Measurements from ENCODE around the gene KLHL13. TPM values are rescaled to one million over a fixed set of nuclear protein-coding genes. Genes with fewer than 3 reads are reported as not detected.

KLHL13 gene
- total RNA-seq, 3 donors from 2014 or later = 1.6 to 21.3 (median 20.2) TPM

DNA sequence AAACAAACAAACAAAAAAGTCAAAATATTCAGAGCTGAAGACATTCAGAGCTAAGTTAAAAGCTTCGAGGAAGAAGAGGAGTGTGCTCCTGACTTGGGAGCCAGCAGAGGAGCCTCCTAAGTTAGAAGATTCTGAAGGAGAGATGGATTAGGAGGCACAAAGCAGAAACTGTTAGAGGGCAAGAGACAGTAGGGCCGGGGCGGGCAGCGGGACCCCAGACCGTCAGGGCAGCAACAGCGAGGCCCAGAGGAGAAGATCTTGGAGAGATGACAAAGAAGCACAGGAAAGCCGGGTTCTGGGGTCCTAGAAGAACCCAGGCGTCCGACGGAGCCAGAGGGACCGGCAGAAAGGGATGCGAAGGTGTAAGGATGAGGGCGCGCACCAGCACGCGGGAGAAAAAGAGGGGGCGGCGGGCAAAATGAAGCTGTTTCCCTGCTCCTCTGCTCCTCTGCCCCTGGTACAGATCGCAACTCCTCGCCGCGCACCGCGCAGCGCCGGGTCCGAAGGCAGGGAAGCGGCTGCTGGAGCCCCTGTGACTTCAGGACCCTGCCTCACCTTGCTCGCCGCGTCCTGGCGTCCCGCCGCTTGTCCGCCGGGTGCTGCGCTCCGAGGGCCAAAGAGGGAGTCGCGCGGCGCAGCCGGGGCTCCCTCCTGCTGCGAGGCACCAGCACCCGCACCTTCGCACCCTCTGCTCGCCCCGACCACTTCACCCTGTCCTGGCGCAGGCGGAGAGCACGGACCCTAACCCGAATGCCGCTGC, 477 bp downstream of the KLHL13 start:
- Histone ChIP-seq H3K27me3 (peaks cover 0 to 14% of the 10 kb centered on the region in 2 donors), H3K27ac (peak overlapping the region; percentile 83 to 92), H3K36me3 (no peaks in the 10 kb centered on the region), H3K9me3 (no peaks in the 10 kb centered on the region), H3K4me3 (peak overlapping the region; percentile 60 to 82 (median 63)), H3K4me1 (no peaks in the 10 kb centered on the region)
- TF ChIP-seq POLR2A (IDR thresholded peaks at IDR 0.05) = no peak
- TF ChIP-seq POLR2AphosphoS5 (IDR thresholded peaks at IDR 0.05) = peak in 1 of 3 donors; percentile 20
- no peak for DNase-seq (ENCODE audit: low spot score in 2 of 2)
- intact Hi-C loops (cut with DNase I; ENCODE audit: low total_unique reads) = no loop called here

- H3K4me1 ChIP-seq = no peaks in the 10 kb centered on the region
- TF ChIP-seq, protein P1, sequence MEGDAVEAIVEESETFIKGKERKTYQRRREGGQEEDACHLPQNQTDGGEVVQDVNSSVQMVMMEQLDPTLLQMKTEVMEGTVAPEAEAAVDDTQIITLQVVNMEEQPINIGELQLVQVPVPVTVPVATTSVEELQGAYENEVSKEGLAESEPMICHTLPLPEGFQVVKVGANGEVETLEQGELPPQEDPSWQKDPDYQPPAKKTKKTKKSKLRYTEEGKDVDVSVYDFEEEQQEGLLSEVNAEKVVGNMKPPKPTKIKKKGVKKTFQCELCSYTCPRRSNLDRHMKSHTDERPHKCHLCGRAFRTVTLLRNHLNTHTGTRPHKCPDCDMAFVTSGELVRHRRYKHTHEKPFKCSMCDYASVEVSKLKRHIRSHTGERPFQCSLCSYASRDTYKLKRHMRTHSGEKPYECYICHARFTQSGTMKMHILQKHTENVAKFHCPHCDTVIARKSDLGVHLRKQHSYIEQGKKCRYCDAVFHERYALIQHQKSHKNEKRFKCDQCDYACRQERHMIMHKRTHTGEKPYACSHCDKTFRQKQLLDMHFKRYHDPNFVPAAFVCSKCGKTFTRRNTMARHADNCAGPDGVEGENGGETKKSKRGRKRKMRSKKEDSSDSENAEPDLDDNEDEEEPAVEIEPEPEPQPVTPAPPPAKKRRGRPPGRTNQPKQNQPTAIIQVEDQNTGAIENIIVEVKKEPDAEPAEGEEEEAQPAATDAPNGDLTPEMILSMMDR (IDR thresholded peaks at IDR 0.05) = no peak
- no peak for TF ChIP-seq POLR2AphosphoS5 (IDR thresholded peaks at IDR 0.05)
- no peak for TF ChIP-seq POLR2A (IDR thresholded peaks at IDR 0.05)
- peaks cover 0 to 9% of the 10 kb centered on the region in 2 donors for H3K27me3 ChIP-seq
- peak overlapping the region in 1 of 2 donors; percentile 83 for H3K27ac ChIP-seq
- H3K36me3 ChIP-seq = no peaks in the 10 kb centered on the region
- intact Hi-C loops (cut with DNase I; ENCODE audit: low total_unique reads) = no loop called here
- peak overlapping the region in 2 of 3 donors; percentile 63 to 82 for H3K4me3 ChIP-seq
- no peak for DNase-seq (ENCODE audit: low spot score in 2 of 2)
- no peaks in the 10 kb centered on the region for H3K9me3 ChIP-seq
These were observed 1.6 kb downstream of the KLHL13 start for GRCh38 chrX:118114971-118115370.

DNA sequence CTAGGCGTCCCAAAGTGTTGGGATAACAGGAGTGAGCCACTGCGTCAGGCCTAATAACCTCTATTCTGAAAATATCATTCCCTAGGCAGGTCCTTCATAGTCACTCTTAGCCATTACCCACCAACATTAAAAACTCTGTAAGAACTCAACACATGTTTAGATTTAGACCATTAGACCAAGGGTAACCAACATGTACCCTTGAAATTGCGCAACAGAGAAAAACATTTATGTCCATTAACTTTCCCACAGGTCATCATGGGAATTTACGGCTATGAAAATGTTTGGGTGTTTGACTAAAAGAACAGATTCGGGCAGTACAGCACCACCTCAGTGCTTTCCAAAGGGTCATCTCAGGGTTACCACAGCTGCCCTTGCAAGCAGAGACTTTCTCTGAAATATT, 7.5 kb downstream of the KLHL13 start:
- H3K9me3 ChIP-seq = no peaks in the 10 kb centered on the region
- no peaks in the 10 kb centered on the region for H3K4me1 ChIP-seq
- H3K27ac ChIP-seq = no peak overlapping the region
- DNase-seq (ENCODE audit: low spot score in 2 of 2) = no peak
- intact Hi-C loops (cut with DNase I; ENCODE audit: low total_unique reads) = no loop called here
- no peak overlapping the region for H3K4me3 ChIP-seq
- TF ChIP-seq, protein P1 (IDR thresholded peaks at IDR 0.05) = no peak
- no peak for TF ChIP-seq POLR2A (IDR thresholded peaks at IDR 0.05)
- TF ChIP-seq POLR2AphosphoS5 (IDR thresholded peaks at IDR 0.05) = no peak
- H3K27me3 ChIP-seq = peaks cover 0 to 5% of the 10 kb centered on the region in 2 donors
- H3K36me3 ChIP-seq = no peaks in the 10 kb centered on the region

DNA sequence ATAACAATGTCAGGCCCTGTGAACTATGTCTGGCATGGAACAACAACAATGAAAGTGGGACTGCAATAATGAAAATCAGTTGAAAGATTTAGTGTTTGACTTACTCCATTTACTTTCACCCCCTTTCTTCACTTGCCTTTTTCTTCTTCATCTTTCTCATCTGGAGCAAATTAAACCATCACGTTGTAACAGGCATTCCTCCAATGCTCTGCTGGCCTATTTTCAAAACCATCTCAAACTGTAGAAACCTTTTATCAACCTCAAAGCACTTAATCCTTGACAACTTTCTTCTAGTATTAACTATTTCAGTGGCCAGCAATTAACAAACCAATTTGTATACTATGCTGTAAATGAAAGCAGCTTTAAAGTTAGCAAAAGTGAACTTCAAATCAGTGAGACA, 8.3 kb downstream of the KLHL13 start:
- no peaks in the 10 kb centered on the region for H3K9me3 ChIP-seq
- peaks cover 0 to 5% of the 10 kb centered on the region in 2 donors for H3K27me3 ChIP-seq
- no peak overlapping the region for H3K27ac ChIP-seq
- no peak for TF ChIP-seq POLR2A (IDR thresholded peaks at IDR 0.05)
- TF ChIP-seq, protein P1 (IDR thresholded peaks at IDR 0.05) = no peak
- TF ChIP-seq POLR2AphosphoS5 (IDR thresholded peaks at IDR 0.05) = no peak
- H3K36me3 ChIP-seq = no peaks in the 10 kb centered on the region
- DNase-seq (ENCODE audit: low spot score in 2 of 2) = no peak
- H3K4me3 ChIP-seq = no peak overlapping the region
- intact Hi-C loops (cut with DNase I; ENCODE audit: low total_unique reads) = no loop called here
- no peaks in the 10 kb centered on the region for H3K4me1 ChIP-seq

DNA sequence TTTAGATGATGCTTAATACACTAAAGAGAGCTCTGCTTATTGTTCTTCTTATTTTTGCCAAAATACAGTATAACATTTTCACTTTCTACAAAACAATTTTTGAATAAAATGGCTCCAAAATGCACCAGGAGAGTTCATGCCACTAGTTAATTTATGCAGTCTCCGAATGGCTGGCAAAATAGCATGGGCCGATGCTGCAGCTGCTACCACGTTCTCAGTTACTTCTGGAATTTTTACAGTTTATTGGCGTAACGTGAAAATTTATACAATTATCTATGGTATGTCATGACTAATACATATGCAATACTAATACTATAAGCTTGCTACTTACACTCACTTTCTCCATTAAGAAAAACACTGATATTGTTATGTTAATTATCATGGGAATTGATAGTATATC, 16.5 kb downstream of the KLHL13 start:
- H3K36me3 ChIP-seq = no peaks in the 10 kb centered on the region
- DNase-seq (ENCODE audit: low spot score in 2 of 2) = no peak
- TF ChIP-seq POLR2A (IDR thresholded peaks at IDR 0.05) = no peak
- TF ChIP-seq, protein P1 (IDR thresholded peaks at IDR 0.05) = no peak
- no peak for TF ChIP-seq POLR2AphosphoS5 (IDR thresholded peaks at IDR 0.05)
- no peaks in the 10 kb centered on the region for H3K9me3 ChIP-seq
- H3K27me3 ChIP-seq = no peaks in the 10 kb centered on the region
- no peak overlapping the region for H3K4me3 ChIP-seq
- intact Hi-C loops (cut with DNase I; ENCODE audit: low total_unique reads) = no loop called here
- H3K27ac ChIP-seq = no peak overlapping the region
- H3K4me1 ChIP-seq = no peaks in the 10 kb centered on the region

Measured in breast epithelium (tissue), 4 donors.